ENCODE measurements around the gene ZFP36L2.

The ZFP36L2 gene

GRCh38 chr2:43198263-43198662 is 28.1 kb downstream of the ZFP36L2 start:
- no peak overlapping the region for H3K27ac ChIP-seq (ENCODE audit: low read length)
- peaks cover 30% of the 10 kb centered on the region for H3K4me1 ChIP-seq (ENCODE audit: low read length)
- TF ChIP-seq EZH2phosphoT487 (IDR thresholded peaks at IDR 0.05; ENCODE audit: low read depth): no peak
- TF ChIP-seq CTCF (IDR thresholded peaks at IDR 0.05; ENCODE audit: low read depth, low read length): no peak
- no peaks in the 10 kb centered on the region for H3K79me2 ChIP-seq (ENCODE audit: low read length)
- H3K4me3 ChIP-seq (ENCODE audit: low read length): no peak overlapping the region
- no peaks in the 10 kb centered on the region for H3K9me3 ChIP-seq (ENCODE audit: insufficient read depth, low read length)
- no peak overlapping the region for H3K9ac ChIP-seq (ENCODE audit: low read length)
- no peak overlapping the region for H3K4me2 ChIP-seq (ENCODE audit: low read length)
- H3K36me3 ChIP-seq (replicated peaks; ENCODE audit: low read depth, low read length): no peaks in the 10 kb centered on the region
- H4K20me1 ChIP-seq (ENCODE audit: insufficient read depth, low read length): no peaks in the 10 kb centered on the region
- no peaks in the 10 kb centered on the region for H3K27me3 ChIP-seq (ENCODE audit: low read depth, low read length)
- H2AFZ ChIP-seq (ENCODE audit: low read depth, low read length): no peak overlapping the region

GRCh38 chr2:43197588-43197896 is 28.9 kb downstream of the ZFP36L2 start:
- Histone ChIP-seq H3K36me3 (replicated peaks; ENCODE audit: low read depth, low read length) (no peaks in the 10 kb centered on the region), H2AFZ (ENCODE audit: low read depth, low read length) (no peak overlapping the region), H4K20me1 (ENCODE audit: insufficient read depth, low read length) (no peaks in the 10 kb centered on the region), H3K4me2 (ENCODE audit: low read length) (no peak overlapping the region), H3K9me3 (ENCODE audit: insufficient read depth, low read length) (no peaks in the 10 kb centered on the region), H3K79me2 (ENCODE audit: low read length) (no peaks in the 10 kb centered on the region), H3K9ac (ENCODE audit: low read length) (no peak overlapping the region), H3K27me3 (ENCODE audit: low read depth, low read length) (no peaks in the 10 kb centered on the region), H3K27ac (ENCODE audit: low read length) (no peak overlapping the region), H3K4me3 (ENCODE audit: low read length) (no peak overlapping the region), H3K4me1 (ENCODE audit: low read length) (peaks cover 37% of the 10 kb centered on the region)
- TF ChIP-seq CTCF (IDR thresholded peaks at IDR 0.05; ENCODE audit: low read depth, low read length): no peak
- no peak for TF ChIP-seq EZH2phosphoT487 (IDR thresholded peaks at IDR 0.05; ENCODE audit: low read depth)

GRCh38 chr2:43196768-43197587 is 29.4 kb downstream of the ZFP36L2 start:
- peaks cover 43% of the 10 kb centered on the region for H3K4me1 ChIP-seq (ENCODE audit: low read length)
- TF ChIP-seq EZH2phosphoT487 (IDR thresholded peaks at IDR 0.05; ENCODE audit: low read depth) (no peak), CTCF (IDR thresholded peaks at IDR 0.05; ENCODE audit: low read depth, low read length) (no peak)
- no peak overlapping the region for H2AFZ ChIP-seq (ENCODE audit: low read depth, low read length)
- no peaks in the 10 kb centered on the region for H3K27me3 ChIP-seq (ENCODE audit: low read depth, low read length)
- H3K36me3 ChIP-seq (replicated peaks; ENCODE audit: low read depth, low read length): no peaks in the 10 kb centered on the region
- H3K79me2 ChIP-seq (ENCODE audit: low read length): no peaks in the 10 kb centered on the region
- H3K9ac ChIP-seq (ENCODE audit: low read length): no peak overlapping the region
- no peak overlapping the region for H3K4me2 ChIP-seq (ENCODE audit: low read length)
- H3K27ac ChIP-seq (ENCODE audit: low read length): no peak overlapping the region
- no peak overlapping the region for H3K4me3 ChIP-seq (ENCODE audit: low read length)
- H3K9me3 ChIP-seq (ENCODE audit: insufficient read depth, low read length): no peaks in the 10 kb centered on the region
- H4K20me1 ChIP-seq (ENCODE audit: insufficient read depth, low read length): no peaks in the 10 kb centered on the region

- TF ChIP-seq CTCF (IDR thresholded peaks at IDR 0.05; ENCODE audit: low read depth, low read length): no peak
- no peak for TF ChIP-seq EZH2phosphoT487 (IDR thresholded peaks at IDR 0.05; ENCODE audit: low read depth)
- peak overlapping the region; percentile 98 for H3K27ac ChIP-seq (ENCODE audit: low read length)
- 0 out of 2 replicates have a peak overlapping the region, but pooled peaks have one; percentile 3 for H2AFZ ChIP-seq (ENCODE audit: low read depth, low read length)
- H3K27me3 ChIP-seq (ENCODE audit: low read depth, low read length): no peaks in the 10 kb centered on the region
- H3K9me3 ChIP-seq (ENCODE audit: insufficient read depth, low read length): no peaks in the 10 kb centered on the region
- H3K4me2 ChIP-seq (ENCODE audit: low read length): peak overlapping the region; percentile 99
- H3K4me1 ChIP-seq (ENCODE audit: low read length): peaks cover 41% of the 10 kb centered on the region
- H3K79me2 ChIP-seq (ENCODE audit: low read length): no peaks in the 10 kb centered on the region
- peak overlapping the region; percentile 72 for H3K4me3 ChIP-seq (ENCODE audit: low read length)
- H3K36me3 ChIP-seq (replicated peaks; ENCODE audit: low read depth, low read length): no peaks in the 10 kb centered on the region
- H3K9ac ChIP-seq (ENCODE audit: low read length): peak overlapping the region; percentile 86
- H4K20me1 ChIP-seq (ENCODE audit: insufficient read depth, low read length): no peaks in the 10 kb centered on the region
Measured at GRCh38 chr2:43194121-43194869, 32.1 kb downstream of the ZFP36L2 start.

Measured in OCI-LY3 (cell line).